H1 (cell line): Measurements from ENCODE around the gene MFSD2A.

Experiments used
- CEBPB ChIP-seq: IDR thresholded peaks from 2 replicates; pipeline ENCODE4 v1.6.1; 2012; ENCODE audit warnings: low read depth, low read length
- CTCF ChIP-seq, 3 experiments: IDR thresholded peaks; 1 replicate in 2 of 3; 2 replicates in 1 of 3; pipeline versions ENCODE4 v1.5.1 to v1.6.1; 2011; ENCODE audit warnings: low read length in 3 of 3, mild to moderate bottlenecking in 3 of 3, inconsistent platforms in 2 of 3, low read depth in 1 of 3, moderate library complexity in 1 of 3; ENCODE audit not compliant: insufficient read depth in 1 of 3; ENCODE audit errors: control extremely low read depth in 1 of 3
- EP300 ChIP-seq, 2 experiments: IDR thresholded peaks; 1 replicate in 1 of 2; 2 replicates in 1 of 2; pipeline ENCODE4 v1.6.1; 2011 to 2012; ENCODE audit warnings: low read depth in 2 of 2, low read length in 2 of 2, mild to moderate bottlenecking in 2 of 2, borderline replicate concordance in 1 of 2, inconsistent platforms in 1 of 2, moderate library complexity in 1 of 2
- FOSL1 ChIP-seq: IDR thresholded peaks from 2 replicates; pipeline ENCODE4 v1.6.1; 2011; ENCODE audit warnings: mild to moderate bottlenecking, low read depth, low read length, moderate library complexity; ENCODE audit not compliant: insufficient read depth
- MAX ChIP-seq: IDR thresholded peaks from 2 replicates; pipeline ENCODE4 v1.6.1; 2012; ENCODE audit warnings: inconsistent platforms
- POLR2A ChIP-seq, 2 experiments: IDR thresholded peaks; 1 replicate in 1 of 2; 2 replicates in 1 of 2; pipeline ENCODE4 v1.6.1; 2011; ENCODE audit warnings: low read depth in 2 of 2, low read length in 2 of 2, mild to moderate bottlenecking in 2 of 2; ENCODE audit errors: control extremely low read depth in 1 of 2
- POLR2AphosphoS5 ChIP-seq: IDR thresholded peaks from 2 replicates; pipeline ENCODE4 v1.6.1; 2011; ENCODE audit warnings: low read depth, low read length
- RBBP5 ChIP-seq: IDR thresholded peaks from 2 replicates; pipeline ENCODE4 v1.7.1; 2012; ENCODE audit warnings: low read depth, mild to moderate bottlenecking, inconsistent platforms, low read length, moderate library complexity, borderline replicate concordance
- TAF1 ChIP-seq: IDR thresholded peaks from 2 replicates; pipeline ENCODE4 v1.6.1; 2011; ENCODE audit warnings: mild to moderate bottlenecking, low read depth, low read length
- TCF12 ChIP-seq: IDR thresholded peaks from 2 replicates; pipeline ENCODE4 v1.6.1; 2011; ENCODE audit warnings: low read depth, mild to moderate bottlenecking, low read length
- ZNF274 ChIP-seq: IDR thresholded peaks from 2 replicates; pipeline ENCODE4 v1.7.0; 2012; ENCODE audit warnings: low read length, borderline replicate concordance; ENCODE audit errors: extremely low read depth

- TF ChIP-seq CEBPB (no peak), TCF12 (no peak), CTCF (IDR thresholded peaks at IDR 0.05; ENCODE audit: control extremely low read depth in 1 of 3, insufficient read depth in 1 of 3, low read depth in 1 of 3, low read length in 3 of 3) (no peak), ZNF274 (no peak), FOSL1 (no peak), EP300 (IDR thresholded peaks at IDR 0.05; ENCODE audit: borderline replicate concordance in 1 of 2, low read depth in 2 of 2, low read length in 2 of 2) (no peak), RBBP5 (no peak), MAX (no peak), POLR2A (IDR thresholded peaks at IDR 0.05; ENCODE audit: control extremely low read depth in 1 of 2, low read depth in 2 of 2, low read length in 2 of 2) (no peak), TAF1 (no peak), POLR2AphosphoS5 (no peak)
Measured at GRCh38 chr1:39981385-39981784, 26.4 kb downstream of the MFSD2A start.
